NCI-H128 (cell line): ENCODE measurements around the gene NDUFS4.
"Not testable (repeated sequence)": the region's sequence is repeated elsewhere in the genome, so short reads cannot be mapped to it uniquely, and the experiment has no call there.

ENCODE experiments used
- DNase-seq: peaks from one replicate; lab custom pipeline; 2025; ENCODE audit not compliant: unreplicated experiment; lab: John Stamatoyannopoulos, UW

NDUFS4 gene

GRCh38 chr5:53560506-53561191, at the start of gene NDUFS4:
TSS of gene NDUFS4 (plus strand) at chr5:53560639. CDS start at chr5:53560663, 24 bp downstream.
- peak; percentile 25 for DNase-seq

- no peak for DNase-seq
Observed at GRCh38 chr5:53512539-53512938, 47.9 kb upstream of the NDUFS4 start.

GRCh38 chr5:53515988-53516387, 44.5 kb upstream of the NDUFS4 start:
- DNase-seq = no peak

GRCh38 chr5:53520813-53521212, 39.6 kb upstream of the NDUFS4 start:
- no peak for DNase-seq

GRCh38 chr5:53537711-53538110, 22.7 kb upstream of the NDUFS4 start:
- no peak for DNase-seq

- not testable (repeated sequence) for DNase-seq
Observed at GRCh38 chr5:53540739-53541138, 19.7 kb upstream of the NDUFS4 start.

GRCh38 chr5:53541859-53542258, 18.6 kb upstream of the NDUFS4 start:
- DNase-seq = no peak

- DNase-seq = no peak
Observed at GRCh38 chr5:53542926-53543325, 17.5 kb upstream of the NDUFS4 start.

- no peak for DNase-seq
Observed at GRCh38 chr5:53543401-53543800, 17.0 kb upstream of the NDUFS4 start.

- DNase-seq = no peak
Observed at GRCh38 chr5:53545744-53546143, 14.7 kb upstream of the NDUFS4 start.

- DNase-seq = no peak
Observed at GRCh38 chr5:53547226-53547625, 13.2 kb upstream of the NDUFS4 start.

GRCh38 chr5:53548501-53548900, 11.9 kb upstream of the NDUFS4 start:
- DNase-seq = not testable (repeated sequence)

GRCh38 chr5:53549792-53550191, 10.6 kb upstream of the NDUFS4 start:
- DNase-seq = no peak

- no peak for DNase-seq
Observed at GRCh38 chr5:53552561-53552960, 7.9 kb upstream of the NDUFS4 start.

GRCh38 chr5:53554444-53554843, 6.0 kb upstream of the NDUFS4 start:
- no peak for DNase-seq

- no peak for DNase-seq
Observed at GRCh38 chr5:53555160-53555559, 5.3 kb upstream of the NDUFS4 start.

GRCh38 chr5:53556001-53556400, 4.4 kb upstream of the NDUFS4 start:
- DNase-seq = no peak

GRCh38 chr5:53557386-53557785, 3.1 kb upstream of the NDUFS4 start:
- no peak for DNase-seq

GRCh38 chr5:53558966-53559365, 1.5 kb upstream of the NDUFS4 start:
- DNase-seq = no peak

- no peak for DNase-seq
Observed at GRCh38 chr5:53560028-53560427, 411 bp upstream of the NDUFS4 start.

- DNase-seq = no peak
Observed at GRCh38 chr5:53568401-53568800, 8.0 kb downstream of the NDUFS4 start.

- no peak for DNase-seq
Observed at GRCh38 chr5:53568871-53569270, 8.4 kb downstream of the NDUFS4 start.

GRCh38 chr5:53569453-53569852, 9.0 kb downstream of the NDUFS4 start:
- no peak for DNase-seq
